ENCODE measurements around the gene SLC38A4.

DNA sequence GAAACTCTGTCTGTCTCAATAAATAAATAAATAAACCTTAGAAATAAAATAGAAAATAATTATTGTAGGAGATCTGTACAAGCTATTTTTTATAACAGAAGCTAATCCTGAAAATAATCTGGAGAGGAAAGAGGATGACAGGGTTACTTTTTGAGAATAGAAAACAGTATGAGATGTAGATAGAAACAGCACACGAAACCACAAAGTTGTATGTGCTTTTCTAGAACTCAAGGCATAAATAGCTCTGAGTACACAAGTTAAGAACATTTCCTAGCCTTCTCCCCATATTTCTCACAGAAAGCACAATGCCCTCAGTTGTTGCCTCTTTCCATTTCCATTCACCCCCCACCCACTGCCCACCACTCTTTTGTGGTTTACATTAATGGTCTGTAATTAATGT is 35.7 kb downstream of the SLC38A4 start:
- TF ChIP-seq REST (IDR thresholded peaks at IDR 0.05; ENCODE audit: insufficient read depth in 1 of 2, low read depth in 2 of 2, low read length in 2 of 2) (no peak), POLR2AphosphoS5 (IDR thresholded peaks at IDR 0.05; ENCODE audit: low read depth, low read length) (no peak)

Measured in PFSK-1 (cell line).